Liver (tissue), 3 donors: ENCODE data around the gene GRK5.

ENCODE experiments used
- EGR1 ChIP-seq, 2 donors: IDR thresholded peaks; 2 replicates each; pipeline ENCODE4 v1.6.1; 2016 to 2018; ENCODE audit warnings: antibody characterized with exemption in 2 of 2, low read depth in 2 of 2
- HNF4A ChIP-seq, 2 donors: conservative IDR thresholded peaks; 2 replicates each; pipeline ENCODE4 v1.6.1; 2016; ENCODE audit warnings: antibody characterized with exemption in 2 of 2, mild to moderate bottlenecking in 2 of 2
- RAD21 ChIP-seq, 2 donors: IDR thresholded peaks; 2 replicates each; pipeline ENCODE4 v1.6.1; 2016; ENCODE audit warnings: antibody characterized with exemption in 2 of 2, mild to moderate bottlenecking in 2 of 2
- REST ChIP-seq: IDR thresholded peaks from 2 replicates; pipeline ENCODE4 v1.6.1; 2016; ENCODE audit warnings: antibody characterized with exemption, mild to moderate bottlenecking
- SP1 ChIP-seq: IDR thresholded peaks from 2 replicates; pipeline ENCODE4 v1.6.1; 2018; ENCODE audit warnings: antibody characterized with exemption, mild to moderate bottlenecking
- YY1 ChIP-seq: IDR thresholded peaks from 2 replicates; pipeline ENCODE4 v1.6.1; 2016; ENCODE audit warnings: antibody characterized with exemption, mild to moderate bottlenecking
- TF ChIP-seq, protein P1 (sequence below): fragments of 150-350 bp; IDR thresholded peaks from 2 replicates; pipeline ENCODE4 v1.5.1; 2017; ENCODE audit warnings: improper control_type of control experiment, low read depth, low read length; ENCODE audit not compliant: missing input control
- TF ChIP-seq, protein P2 (sequence below): IDR thresholded peaks from 2 replicates; pipeline ENCODE4 v1.6.1; 2016; ENCODE audit warnings: antibody characterized with exemption
- donor health status: healthy.
- donor health status: healthy.

GRCh38 chr10:119286983-119287633 lies 79.7 kb downstream of the GRK5 start:
- TF ChIP-seq, protein P1, sequence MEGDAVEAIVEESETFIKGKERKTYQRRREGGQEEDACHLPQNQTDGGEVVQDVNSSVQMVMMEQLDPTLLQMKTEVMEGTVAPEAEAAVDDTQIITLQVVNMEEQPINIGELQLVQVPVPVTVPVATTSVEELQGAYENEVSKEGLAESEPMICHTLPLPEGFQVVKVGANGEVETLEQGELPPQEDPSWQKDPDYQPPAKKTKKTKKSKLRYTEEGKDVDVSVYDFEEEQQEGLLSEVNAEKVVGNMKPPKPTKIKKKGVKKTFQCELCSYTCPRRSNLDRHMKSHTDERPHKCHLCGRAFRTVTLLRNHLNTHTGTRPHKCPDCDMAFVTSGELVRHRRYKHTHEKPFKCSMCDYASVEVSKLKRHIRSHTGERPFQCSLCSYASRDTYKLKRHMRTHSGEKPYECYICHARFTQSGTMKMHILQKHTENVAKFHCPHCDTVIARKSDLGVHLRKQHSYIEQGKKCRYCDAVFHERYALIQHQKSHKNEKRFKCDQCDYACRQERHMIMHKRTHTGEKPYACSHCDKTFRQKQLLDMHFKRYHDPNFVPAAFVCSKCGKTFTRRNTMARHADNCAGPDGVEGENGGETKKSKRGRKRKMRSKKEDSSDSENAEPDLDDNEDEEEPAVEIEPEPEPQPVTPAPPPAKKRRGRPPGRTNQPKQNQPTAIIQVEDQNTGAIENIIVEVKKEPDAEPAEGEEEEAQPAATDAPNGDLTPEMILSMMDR = no peak
- TF ChIP-seq RAD21 (IDR thresholded peaks at IDR 0.05) (no peak), HNF4A (conservative IDR thresholded peaks at IDR 0.05) (no peak), YY1 (no peak), EGR1 (IDR thresholded peaks at IDR 0.05; ENCODE audit: low read depth in 2 of 2) (no peak), REST (no peak), SP1 (no peak)
- TF ChIP-seq, protein P2, sequence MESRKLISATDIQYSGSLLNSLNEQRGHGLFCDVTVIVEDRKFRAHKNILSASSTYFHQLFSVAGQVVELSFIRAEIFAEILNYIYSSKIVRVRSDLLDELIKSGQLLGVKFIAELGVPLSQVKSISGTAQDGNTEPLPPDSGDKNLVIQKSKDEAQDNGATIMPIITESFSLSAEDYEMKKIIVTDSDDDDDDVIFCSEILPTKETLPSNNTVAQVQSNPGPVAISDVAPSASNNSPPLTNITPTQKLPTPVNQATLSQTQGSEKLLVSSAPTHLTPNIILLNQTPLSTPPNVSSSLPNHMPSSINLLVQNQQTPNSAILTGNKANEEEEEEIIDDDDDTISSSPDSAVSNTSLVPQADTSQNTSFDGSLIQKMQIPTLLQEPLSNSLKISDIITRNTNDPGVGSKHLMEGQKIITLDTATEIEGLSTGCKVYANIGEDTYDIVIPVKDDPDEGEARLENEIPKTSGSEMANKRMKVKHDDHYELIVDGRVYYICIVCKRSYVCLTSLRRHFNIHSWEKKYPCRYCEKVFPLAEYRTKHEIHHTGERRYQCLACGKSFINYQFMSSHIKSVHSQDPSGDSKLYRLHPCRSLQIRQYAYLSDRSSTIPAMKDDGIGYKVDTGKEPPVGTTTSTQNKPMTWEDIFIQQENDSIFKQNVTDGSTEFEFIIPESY = no peak
